Body of pancreas (tissue), 4 donors: ENCODE data around the gene GFI1. TPM values are rescaled to one million over a fixed set of nuclear protein-coding genes. Genes with fewer than 3 reads are reported as not detected.

Source experiments
- ATAC-seq: fragments of 150-250 bp; one replicate; pipeline ENCODE4 v1.9.1; 2016
- DNase-seq, 4 donors: peaks; one replicate each; pipeline ENCODE4 v3.0.0-alpha.2; 2019
- H3K27ac ChIP-seq, 4 donors: fragments of 200-600 bp; sonication (generic); 1 replicate in 3 of 4; 2 replicates in 1 of 4; pipeline versions ENCODE4 v1.5.1 to v1.6.1; 2016 to 2019; ENCODE audit warnings: mild to moderate bottlenecking in 1 of 4, mixed read lengths in 1 of 4, moderate library complexity in 1 of 4
- H3K27me3 ChIP-seq, 2 donors: fragments of 200-600 bp; sonication (generic); one replicate each; pipeline ENCODE4 v1.6.0; 2016; ENCODE audit warnings: mild to moderate bottlenecking in 1 of 2
- H3K36me3 ChIP-seq, 2 donors: fragments of 200-600 bp; sonication (generic); replicated peaks in 1 of 2; 2 replicates each; pipeline ENCODE4 v1.5.1; 2016; ENCODE audit warnings: low read depth in 2 of 2; ENCODE audit not compliant: insufficient read depth in 1 of 2
- H3K4me1 ChIP-seq: fragments of 200-600 bp; sonication (generic); one replicate; pipeline ENCODE4 v1.6.0; 2016
- H3K4me3 ChIP-seq, 2 donors: fragments of 200-600 bp; sonication (generic); 1 replicate in 1 of 2; 2 replicates in 1 of 2; pipeline ENCODE4 v1.5.1; 2016 to 2019
- H3K9me3 ChIP-seq, 3 donors: fragments of 200-600 bp; sonication (generic); 1 replicate in 2 of 3; 2 replicates in 1 of 3; pipeline ENCODE4 v1.5.1; 2016
- POLR2A ChIP-seq, 3 donors: fragments of 450-650 bp; IDR thresholded peaks; one replicate each; pipeline ENCODE4 v1.6.1; 2016; ENCODE audit warnings: antibody characterized with exemption in 3 of 3, mild to moderate bottlenecking in 2 of 3
- WGBS, 2 donors: methylation state at CpG; one replicate each; pipeline ENCODE4 v1.1.5; 2017; 5-methylcytosine and 5-hydroxymethylcytosine counted together
- intact Hi-C: fragments of 100-400 bp; cut with DNase I; formaldehyde crosslinking; loops from one replicate; pipeline ENCODE4 v1.15.1; 2023
- total RNA-seq, 2 donors: library from RNA; depleted of rRNA; stranded (reverse); fragments of >200 nt; gene quantifications; one replicate each; pipeline ENCODE4 v1.1.0, GENCODE V29; 2016
- TF ChIP-seq, protein P1 (sequence below), 7 experiments: fragments of 450-650 bp in 4 of 7; fragments of 200-600 bp in 3 of 7; sonication (generic) in 3 of 7; IDR thresholded peaks; one replicate each; pipeline ENCODE4 v1.5.1; 2016 to 2019; ENCODE audit warnings: antibody characterized with exemption in 7 of 7

Gene GFI1
- total RNA-seq, 2 donors from 2014 or later: 6.7 to 14.5 TPM

DNA sequence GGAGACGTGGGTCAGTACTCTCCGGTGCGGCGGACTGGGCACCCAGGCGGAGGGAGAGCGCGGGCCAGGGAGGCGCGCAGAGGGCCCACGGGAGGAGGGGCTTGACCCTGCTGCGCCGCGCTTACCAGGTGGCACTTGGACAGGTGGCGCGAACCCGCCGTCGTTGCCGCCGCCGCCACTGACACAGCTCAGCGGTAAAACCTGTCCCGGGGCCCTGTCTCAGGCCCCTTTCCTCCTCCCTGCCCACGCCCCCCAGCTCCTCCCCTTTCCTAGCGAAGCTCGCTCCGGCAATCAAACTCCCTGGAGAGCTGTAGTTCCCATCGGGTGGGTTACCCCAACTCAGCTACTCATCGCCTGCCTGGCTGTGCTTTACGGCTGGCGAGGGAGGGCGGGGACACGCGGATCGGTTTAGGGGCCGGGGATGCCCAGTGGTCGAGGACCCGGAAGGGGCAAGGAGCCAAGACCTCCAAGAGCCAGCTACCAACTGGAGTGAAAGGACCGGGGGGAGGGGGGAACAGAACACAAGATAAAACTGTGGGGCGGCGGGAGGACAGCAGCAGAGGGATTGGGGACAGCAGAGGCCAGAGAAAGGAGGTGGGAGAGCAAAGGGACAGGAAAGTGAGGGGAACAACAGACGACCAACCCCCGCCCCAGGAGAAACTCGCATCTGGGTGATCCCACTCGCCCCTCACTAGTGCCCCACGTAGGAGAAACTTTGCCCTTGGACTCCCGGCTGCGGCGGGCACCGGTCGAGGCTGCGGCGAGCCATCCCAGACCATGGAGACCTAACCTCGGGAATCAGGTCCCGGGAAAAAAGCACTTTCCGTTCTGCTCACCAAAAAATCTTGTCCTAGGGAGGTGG lies 2.9 kb downstream of the GFI1 start:
- ATAC-seq: peak; percentile 45
- H3K4me3 ChIP-seq: peak overlapping the region; percentile 5 to 68
- TF ChIP-seq, protein P1, sequence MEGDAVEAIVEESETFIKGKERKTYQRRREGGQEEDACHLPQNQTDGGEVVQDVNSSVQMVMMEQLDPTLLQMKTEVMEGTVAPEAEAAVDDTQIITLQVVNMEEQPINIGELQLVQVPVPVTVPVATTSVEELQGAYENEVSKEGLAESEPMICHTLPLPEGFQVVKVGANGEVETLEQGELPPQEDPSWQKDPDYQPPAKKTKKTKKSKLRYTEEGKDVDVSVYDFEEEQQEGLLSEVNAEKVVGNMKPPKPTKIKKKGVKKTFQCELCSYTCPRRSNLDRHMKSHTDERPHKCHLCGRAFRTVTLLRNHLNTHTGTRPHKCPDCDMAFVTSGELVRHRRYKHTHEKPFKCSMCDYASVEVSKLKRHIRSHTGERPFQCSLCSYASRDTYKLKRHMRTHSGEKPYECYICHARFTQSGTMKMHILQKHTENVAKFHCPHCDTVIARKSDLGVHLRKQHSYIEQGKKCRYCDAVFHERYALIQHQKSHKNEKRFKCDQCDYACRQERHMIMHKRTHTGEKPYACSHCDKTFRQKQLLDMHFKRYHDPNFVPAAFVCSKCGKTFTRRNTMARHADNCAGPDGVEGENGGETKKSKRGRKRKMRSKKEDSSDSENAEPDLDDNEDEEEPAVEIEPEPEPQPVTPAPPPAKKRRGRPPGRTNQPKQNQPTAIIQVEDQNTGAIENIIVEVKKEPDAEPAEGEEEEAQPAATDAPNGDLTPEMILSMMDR (IDR thresholded peaks at IDR 0.05): no peak
- peak; percentile 38 to 52 (median 51) for TF ChIP-seq POLR2A (IDR thresholded peaks at IDR 0.05)
- H3K36me3 ChIP-seq: no peaks in the 10 kb centered on the region
- 0 to 4% methylated on average over 26 to 55 of the region's 56 CpGs for WGBS, 2 donors
- H3K4me1 ChIP-seq: peaks cover 62% of the 10 kb centered on the region
- intact Hi-C loops: no loop called here
- no peaks in the 10 kb centered on the region for H3K9me3 ChIP-seq
- peak overlapping the region; percentile 84 to 97 (median 97) for H3K27ac ChIP-seq
- no peaks in the 10 kb centered on the region for H3K27me3 ChIP-seq
- peak; percentile 68 to 82 (median 76) for DNase-seq

DNA sequence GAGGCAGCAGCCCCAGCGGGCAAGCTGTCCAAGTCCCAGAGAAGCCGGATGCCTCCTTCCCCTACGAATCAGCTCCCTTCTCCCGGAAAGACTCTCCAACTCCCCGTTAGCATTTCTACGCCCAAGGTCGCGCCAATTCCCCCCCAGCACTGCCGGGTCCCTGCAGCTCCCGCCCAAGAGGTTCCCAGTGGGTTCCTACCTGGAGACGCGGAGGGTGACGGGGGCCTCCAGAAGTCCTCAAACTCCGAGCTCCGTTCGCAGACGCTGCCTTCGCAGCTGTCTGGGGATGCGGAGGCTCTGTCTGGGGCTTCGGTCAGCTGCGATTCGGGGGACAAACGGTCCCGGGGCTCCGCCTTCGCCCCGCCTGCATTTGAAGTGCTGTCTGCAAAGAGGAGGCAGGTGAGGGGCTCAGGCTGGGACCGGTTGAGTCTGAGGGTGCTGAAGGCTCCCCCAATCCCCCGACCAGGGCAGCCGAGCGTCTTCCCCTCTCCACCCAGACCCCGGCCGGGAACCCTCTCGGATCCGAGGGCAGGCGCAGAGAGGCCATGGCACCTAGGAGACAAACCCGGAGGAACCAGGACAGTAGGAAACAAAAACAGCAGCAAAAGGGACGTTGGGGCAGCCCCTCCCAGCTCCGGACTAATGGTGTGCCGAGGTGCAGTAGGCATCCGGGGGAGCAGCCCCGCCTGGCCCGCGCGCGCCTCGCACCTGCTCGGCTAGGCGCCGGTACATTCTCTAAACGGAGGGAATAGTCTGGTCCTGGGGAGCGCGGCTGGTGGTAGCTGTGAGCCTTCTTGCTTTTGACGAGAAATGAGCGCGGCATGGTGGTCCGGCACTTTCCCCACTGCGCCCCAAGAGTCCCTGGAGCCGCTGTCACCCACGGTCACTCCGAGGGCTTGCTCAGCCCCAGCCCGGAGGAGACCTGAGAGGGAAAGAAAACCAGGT lies 3.8 kb downstream of the GFI1 start:
- Histone ChIP-seq H3K27ac (peak overlapping the region; percentile 46 to 97 (median 97)), H3K27me3 (no peaks in the 10 kb centered on the region), H3K4me3 (peak overlapping the region in 1 of 2 donors; percentile 68), H3K9me3 (no peaks in the 10 kb centered on the region), H3K36me3 (no peaks in the 10 kb centered on the region), H3K4me1 (peaks cover 62% of the 10 kb centered on the region)
- ATAC-seq (no peak), DNase-seq (peak in 3 of 4 donors; percentile 26 to 45 (median 29))
- WGBS, 2 donors: 2 to 7% methylated on average over 10 to 62 of the region's 62 CpGs
- no peak for TF ChIP-seq POLR2A (IDR thresholded peaks at IDR 0.05)
- TF ChIP-seq, protein P1 (IDR thresholded peaks at IDR 0.05): no peak
- intact Hi-C loops: no loop called here

DNA sequence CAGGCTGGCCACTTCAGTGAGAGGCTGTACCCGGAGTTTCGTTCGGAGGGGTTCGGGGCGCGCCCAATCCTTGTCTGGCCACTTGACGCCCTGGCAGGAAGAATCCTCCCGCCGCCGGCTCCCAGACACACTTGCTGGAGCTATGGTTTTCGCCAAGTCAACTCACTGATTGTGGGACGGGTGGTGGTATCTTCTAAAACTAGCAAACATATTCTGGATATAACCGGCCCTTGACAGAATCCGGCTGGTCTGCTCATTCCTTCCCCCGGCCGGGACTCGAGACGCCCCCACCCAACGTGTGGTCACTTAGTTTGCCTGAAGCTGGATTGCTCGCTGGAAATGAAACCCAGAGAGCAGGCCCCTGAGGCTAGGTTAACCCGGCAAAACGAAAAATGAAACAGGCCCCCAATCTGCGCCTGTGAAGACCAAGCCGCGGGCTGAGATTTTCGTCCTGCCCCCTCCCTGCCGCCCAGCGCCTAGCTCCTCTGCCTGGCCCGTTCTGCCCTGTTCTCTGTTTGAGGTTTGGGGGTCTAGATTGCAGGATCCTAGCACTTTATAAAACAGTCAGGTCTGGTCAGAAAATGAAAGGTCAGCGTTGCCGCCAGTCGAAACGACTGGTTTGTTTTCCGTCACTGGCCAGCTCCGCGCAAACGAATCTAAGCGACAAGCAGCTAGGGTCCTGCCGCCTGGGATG lies 4.6 kb downstream of the GFI1 start:
- peaks cover 61% of the 10 kb centered on the region for H3K4me1 ChIP-seq
- DNase-seq: no peak
- no peak overlapping the region for H3K27ac ChIP-seq
- 28 to 30% methylated on average over 20 to 39 of the region's 39 CpGs for WGBS, 2 donors
- intact Hi-C loops: no loop called here
- no peaks in the 10 kb centered on the region for H3K27me3 ChIP-seq
- H3K9me3 ChIP-seq: no peaks in the 10 kb centered on the region
- no peaks in the 10 kb centered on the region for H3K36me3 ChIP-seq
- TF ChIP-seq, protein P1 (IDR thresholded peaks at IDR 0.05): no peak
- TF ChIP-seq POLR2A (IDR thresholded peaks at IDR 0.05): no peak
- no peak for ATAC-seq
- no peak overlapping the region for H3K4me3 ChIP-seq

DNA sequence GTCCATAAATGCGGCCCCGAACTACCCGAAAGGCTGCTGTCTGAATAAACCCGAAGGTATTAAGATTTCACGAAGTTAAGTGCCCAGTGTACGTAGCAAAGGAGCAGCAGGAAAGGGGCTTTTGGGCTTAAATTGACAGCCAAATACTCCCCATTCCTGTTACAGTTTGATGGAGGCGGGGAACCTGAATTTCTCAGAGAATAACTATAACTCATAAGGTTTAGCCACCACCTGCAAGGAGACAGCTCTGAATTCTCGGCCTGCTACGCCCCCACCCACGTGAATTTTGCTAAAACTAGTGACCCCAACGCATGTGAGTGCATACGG lies 5.2 kb downstream of the GFI1 start:
- intact Hi-C loops: no loop called here
- Histone ChIP-seq H3K4me3 (no peak overlapping the region), H3K36me3 (no peaks in the 10 kb centered on the region), H3K9me3 (no peaks in the 10 kb centered on the region), H3K27me3 (no peaks in the 10 kb centered on the region), H3K4me1 (peaks cover 56% of the 10 kb centered on the region), H3K27ac (no peak overlapping the region)
- no peak for TF ChIP-seq POLR2A (IDR thresholded peaks at IDR 0.05)
- TF ChIP-seq, protein P1 (IDR thresholded peaks at IDR 0.05): no peak
- DNase-seq: no peak
- no peak for ATAC-seq
- WGBS, 2 donors: 56 to 77% methylated on average over 12 of the region's 12 CpGs
